Measurements from ENCODE around the gene SGTA. TPM values are rescaled to one million over a fixed set of nuclear protein-coding genes. Genes with fewer than 3 reads are reported as not detected.

The SGTA gene
- total and polyA plus RNA-seq, 2 of the 13 experiments (the other 11 are each of a cell fraction or from before 2014, with no cell fraction given): 43.9 to 47.4 TPM

DNA sequence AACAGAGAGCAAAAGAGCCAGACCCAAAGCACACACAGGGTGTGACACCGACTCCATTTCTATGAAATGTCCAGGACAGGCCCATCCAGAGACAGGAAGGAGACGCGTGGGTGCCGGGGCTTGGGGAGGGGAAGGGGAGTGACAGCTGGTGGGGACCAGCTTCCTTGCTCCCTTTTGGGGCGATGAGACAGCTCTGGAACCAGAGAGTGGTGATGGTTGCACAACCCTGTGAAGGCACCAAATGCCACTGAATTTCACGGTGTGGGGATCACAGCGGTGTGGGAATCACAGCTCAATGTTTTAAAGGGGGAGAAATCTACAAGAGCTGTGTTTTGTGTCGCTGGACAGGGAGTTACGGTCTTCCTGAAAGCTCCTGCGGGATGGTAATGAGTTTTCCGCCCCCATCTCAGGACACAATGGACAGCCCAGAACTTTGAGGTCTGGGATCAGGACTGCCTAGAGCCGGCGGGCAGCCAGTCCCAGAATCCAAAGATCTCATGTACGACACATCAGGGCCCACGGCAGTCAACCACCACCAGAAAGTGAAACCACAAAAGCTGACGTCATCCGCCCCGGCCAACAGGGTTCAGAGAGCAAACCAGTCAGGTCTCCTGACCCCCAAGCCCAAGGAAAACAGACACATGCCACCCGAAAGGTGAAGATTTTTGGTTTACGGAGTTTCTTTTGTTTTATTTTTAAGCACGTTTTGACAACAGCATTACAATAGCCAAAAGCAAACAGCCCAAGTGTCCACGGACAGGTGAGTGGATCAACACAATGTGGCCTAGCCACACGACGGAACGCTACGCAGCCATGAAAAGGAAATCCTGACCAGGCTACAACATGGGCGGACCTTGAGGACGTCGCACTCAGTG, 7.3 kb downstream of the SGTA start (continued):
- TF ChIP-seq, protein P1, sequence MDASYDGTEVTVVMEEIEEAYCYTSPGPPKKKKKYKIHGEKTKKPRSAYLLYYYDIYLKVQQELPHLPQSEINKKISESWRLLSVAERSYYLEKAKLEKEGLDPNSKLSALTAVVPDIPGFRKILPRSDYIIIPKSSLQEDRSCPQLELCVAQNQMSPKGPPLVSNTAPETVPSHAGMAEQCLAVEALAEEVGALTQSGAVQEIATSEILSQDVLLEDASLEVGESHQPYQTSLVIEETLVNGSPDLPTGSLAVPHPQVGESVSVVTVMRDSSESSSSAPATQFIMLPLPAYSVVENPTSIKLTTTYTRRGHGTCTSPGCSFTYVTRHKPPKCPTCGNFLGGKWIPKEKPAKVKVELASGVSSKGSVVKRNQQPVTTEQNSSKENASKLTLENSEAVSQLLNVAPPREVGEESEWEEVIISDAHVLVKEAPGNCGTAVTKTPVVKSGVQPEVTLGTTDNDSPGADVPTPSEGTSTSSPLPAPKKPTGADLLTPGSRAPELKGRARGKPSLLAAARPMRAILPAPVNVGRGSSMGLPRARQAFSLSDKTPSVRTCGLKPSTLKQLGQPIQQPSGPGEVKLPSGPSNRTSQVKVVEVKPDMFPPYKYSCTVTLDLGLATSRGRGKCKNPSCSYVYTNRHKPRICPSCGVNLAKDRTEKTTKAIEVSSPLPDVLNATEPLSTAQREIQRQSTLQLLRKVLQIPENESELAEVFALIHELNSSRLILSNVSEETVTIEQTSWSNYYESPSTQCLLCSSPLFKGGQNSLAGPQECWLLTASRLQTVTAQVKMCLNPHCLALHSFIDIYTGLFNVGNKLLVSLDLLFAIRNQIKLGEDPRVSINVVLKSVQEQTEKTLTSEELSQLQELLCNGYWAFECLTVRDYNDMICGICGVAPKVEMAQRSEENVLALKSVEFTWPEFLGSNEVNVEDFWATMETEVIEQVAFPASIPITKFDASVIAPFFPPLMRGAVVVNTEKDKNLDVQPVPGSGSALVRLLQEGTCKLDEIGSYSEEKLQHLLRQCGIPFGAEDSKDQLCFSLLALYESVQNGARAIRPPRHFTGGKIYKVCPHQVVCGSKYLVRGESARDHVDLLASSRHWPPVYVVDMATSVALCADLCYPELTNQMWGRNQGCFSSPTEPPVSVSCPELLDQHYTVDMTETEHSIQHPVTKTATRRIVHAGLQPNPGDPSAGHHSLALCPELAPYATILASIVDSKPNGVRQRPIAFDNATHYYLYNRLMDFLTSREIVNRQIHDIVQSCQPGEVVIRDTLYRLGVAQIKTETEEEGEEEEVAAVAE (CRISPR knock-in tag; IDR thresholded peaks at IDR 0.05; ENCODE audit: borderline replicate concordance): no peak
- TF ChIP-seq NR2C2 (CRISPR knock-in tag; IDR thresholded peaks at IDR 0.05; ENCODE audit: borderline replicate concordance) (peak; percentile 38; the same call in 1 of the 2 replicates), ZNF24 (IDR thresholded peaks at IDR 0.05) (no peak), ZMYM3 (CRISPR knock-in tag; IDR thresholded peaks at IDR 0.05) (peak; percentile 97), ZNF891 (CRISPR knock-in tag; IDR thresholded peaks at IDR 0.05) (no peak), ZNF652 (CRISPR knock-in tag; IDR thresholded peaks at IDR 0.05; ENCODE audit: borderline replicate concordance, low read depth) (no peak), GLI4 (CRISPR knock-in tag; IDR thresholded peaks at IDR 0.05; ENCODE audit: borderline replicate concordance) (no peak), ATF1 (CRISPR knock-in tag; IDR thresholded peaks at IDR 0.05) (peak; percentile 82), FOXA1 (IDR thresholded peaks at IDR 0.05) (no peak), FOXA1 (CRISPR knock-in tag; IDR thresholded peaks at IDR 0.05) (no peak), SMAD1 (CRISPR knock-in tag; IDR thresholded peaks at IDR 0.05; ENCODE audit: borderline replicate concordance, low read depth) (no peak), ZNF629 (CRISPR knock-in tag; conservative IDR thresholded peaks at IDR 0.05) (no peak), POLR2G (IDR thresholded peaks at IDR 0.05; ENCODE audit: low read depth, low read length) (no peak), MTF1 (CRISPR knock-in tag; IDR thresholded peaks at IDR 0.05) (no peak), ZNF496 (CRISPR knock-in tag; IDR thresholded peaks at IDR 0.05; ENCODE audit: insufficient replicate concordance) (no peak)
- TF ChIP-seq, protein P2, sequence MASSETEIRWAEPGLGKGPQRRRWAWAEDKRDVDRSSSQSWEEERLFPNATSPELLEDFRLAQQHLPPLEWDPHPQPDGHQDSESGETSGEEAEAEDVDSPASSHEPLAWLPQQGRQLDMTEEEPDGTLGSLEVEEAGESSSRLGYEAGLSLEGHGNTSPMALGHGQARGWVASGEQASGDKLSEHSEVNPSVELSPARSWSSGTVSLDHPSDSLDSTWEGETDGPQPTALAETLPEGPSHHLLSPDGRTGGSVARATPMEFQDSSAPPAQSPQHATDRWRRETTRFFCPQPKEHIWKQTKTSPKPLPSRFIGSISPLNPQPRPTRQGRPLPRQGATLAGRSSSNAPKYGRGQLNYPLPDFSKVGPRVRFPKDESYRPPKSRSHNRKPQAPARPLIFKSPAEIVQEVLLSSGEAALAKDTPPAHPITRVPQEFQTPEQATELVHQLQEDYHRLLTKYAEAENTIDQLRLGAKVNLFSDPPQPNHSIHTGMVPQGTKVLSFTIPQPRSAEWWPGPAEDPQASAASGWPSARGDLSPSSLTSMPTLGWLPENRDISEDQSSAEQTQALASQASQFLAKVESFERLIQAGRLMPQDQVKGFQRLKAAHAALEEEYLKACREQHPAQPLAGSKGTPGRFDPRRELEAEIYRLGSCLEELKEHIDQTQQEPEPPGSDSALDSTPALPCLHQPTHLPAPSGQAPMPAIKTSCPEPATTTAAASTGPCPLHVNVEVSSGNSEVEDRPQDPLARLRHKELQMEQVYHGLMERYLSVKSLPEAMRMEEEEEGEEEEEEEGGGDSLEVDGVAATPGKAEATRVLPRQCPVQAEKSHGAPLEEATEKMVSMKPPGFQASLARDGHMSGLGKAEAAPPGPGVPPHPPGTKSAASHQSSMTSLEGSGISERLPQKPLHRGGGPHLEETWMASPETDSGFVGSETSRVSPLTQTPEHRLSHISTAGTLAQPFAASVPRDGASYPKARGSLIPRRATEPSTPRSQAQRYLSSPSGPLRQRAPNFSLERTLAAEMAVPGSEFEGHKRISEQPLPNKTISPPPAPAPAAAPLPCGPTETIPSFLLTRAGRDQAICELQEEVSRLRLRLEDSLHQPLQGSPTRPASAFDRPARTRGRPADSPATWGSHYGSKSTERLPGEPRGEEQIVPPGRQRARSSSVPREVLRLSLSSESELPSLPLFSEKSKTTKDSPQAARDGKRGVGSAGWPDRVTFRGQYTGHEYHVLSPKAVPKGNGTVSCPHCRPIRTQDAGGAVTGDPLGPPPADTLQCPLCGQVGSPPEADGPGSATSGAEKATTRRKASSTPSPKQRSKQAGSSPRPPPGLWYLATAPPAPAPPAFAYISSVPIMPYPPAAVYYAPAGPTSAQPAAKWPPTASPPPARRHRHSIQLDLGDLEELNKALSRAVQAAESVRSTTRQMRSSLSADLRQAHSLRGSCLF (CRISPR knock-in tag; IDR thresholded peaks at IDR 0.05; ENCODE audit: borderline replicate concordance): no peak
- TF ChIP-seq, protein P3, sequence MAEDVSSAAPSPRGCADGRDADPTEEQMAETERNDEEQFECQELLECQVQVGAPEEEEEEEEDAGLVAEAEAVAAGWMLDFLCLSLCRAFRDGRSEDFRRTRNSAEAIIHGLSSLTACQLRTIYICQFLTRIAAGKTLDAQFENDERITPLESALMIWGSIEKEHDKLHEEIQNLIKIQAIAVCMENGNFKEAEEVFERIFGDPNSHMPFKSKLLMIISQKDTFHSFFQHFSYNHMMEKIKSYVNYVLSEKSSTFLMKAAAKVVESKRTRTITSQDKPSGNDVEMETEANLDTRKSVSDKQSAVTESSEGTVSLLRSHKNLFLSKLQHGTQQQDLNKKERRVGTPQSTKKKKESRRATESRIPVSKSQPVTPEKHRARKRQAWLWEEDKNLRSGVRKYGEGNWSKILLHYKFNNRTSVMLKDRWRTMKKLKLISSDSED (CRISPR knock-in tag; IDR thresholded peaks at IDR 0.05): no peak
- TF ChIP-seq, protein P4, sequence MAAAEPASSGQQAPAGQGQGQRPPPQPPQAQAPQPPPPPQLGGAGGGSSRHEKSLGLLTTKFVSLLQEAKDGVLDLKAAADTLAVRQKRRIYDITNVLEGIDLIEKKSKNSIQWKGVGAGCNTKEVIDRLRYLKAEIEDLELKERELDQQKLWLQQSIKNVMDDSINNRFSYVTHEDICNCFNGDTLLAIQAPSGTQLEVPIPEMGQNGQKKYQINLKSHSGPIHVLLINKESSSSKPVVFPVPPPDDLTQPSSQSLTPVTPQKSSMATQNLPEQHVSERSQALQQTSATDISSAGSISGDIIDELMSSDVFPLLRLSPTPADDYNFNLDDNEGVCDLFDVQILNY (CRISPR knock-in tag; conservative IDR thresholded peaks at IDR 0.05): no peak

Measured in HepG2 (cell line).